DMS53 treated with DMSO at 0.1 percent for 48 hours (cell line): ENCODE data around the gene NUAK1.

ENCODE experiments used
- DNase-seq: peaks from one replicate; lab custom pipeline; 2025; ENCODE audit not compliant: unreplicated experiment; lab: John Stamatoyannopoulos, UW

Gene NUAK1

DNA sequence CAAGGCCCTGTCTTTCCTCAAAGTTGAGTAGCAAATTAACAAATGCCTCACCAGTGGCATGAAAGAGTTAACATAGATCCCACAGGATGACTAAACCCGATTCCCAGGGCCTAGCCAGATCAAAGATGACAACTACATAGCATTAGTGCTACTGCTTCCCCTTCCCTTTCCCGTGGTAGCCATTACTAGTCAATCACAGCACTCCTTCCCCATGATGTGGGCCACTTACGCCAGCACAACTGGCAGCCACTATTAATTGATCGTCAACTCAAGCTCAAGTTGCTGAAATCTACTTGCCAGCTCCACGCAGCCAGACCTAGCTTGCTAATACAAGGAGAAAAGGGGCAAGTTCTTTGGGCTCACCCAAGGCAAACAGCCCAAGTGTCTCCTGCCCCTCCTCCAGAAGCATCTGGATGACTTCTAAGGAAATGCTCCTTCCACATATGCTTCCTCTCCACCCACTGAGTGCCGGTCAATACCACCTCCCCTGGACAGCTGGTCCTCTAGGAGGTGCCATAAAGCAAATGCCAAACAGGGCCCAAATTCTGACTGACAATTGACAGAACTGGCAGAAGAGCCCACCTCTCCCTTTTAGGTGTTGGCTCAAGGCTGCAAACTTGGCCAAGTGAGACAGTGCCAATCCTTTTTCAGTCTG lies 72.6 kb downstream of the NUAK1 start:
- no peak for DNase-seq

- DNase-seq: no peak
Observed at GRCh38 chr12:106065506-106065905, 73.2 kb downstream of the NUAK1 start.

GRCh38 chr12:106064721-106065021 lies 74.1 kb downstream of the NUAK1 start:
- no peak for DNase-seq

GRCh38 chr12:106063826-106064720 lies 74.7 kb downstream of the NUAK1 start:
- no peak for DNase-seq

GRCh38 chr12:106062693-106063092 lies 76.1 kb downstream of the NUAK1 start:
- no peak for DNase-seq

DNA sequence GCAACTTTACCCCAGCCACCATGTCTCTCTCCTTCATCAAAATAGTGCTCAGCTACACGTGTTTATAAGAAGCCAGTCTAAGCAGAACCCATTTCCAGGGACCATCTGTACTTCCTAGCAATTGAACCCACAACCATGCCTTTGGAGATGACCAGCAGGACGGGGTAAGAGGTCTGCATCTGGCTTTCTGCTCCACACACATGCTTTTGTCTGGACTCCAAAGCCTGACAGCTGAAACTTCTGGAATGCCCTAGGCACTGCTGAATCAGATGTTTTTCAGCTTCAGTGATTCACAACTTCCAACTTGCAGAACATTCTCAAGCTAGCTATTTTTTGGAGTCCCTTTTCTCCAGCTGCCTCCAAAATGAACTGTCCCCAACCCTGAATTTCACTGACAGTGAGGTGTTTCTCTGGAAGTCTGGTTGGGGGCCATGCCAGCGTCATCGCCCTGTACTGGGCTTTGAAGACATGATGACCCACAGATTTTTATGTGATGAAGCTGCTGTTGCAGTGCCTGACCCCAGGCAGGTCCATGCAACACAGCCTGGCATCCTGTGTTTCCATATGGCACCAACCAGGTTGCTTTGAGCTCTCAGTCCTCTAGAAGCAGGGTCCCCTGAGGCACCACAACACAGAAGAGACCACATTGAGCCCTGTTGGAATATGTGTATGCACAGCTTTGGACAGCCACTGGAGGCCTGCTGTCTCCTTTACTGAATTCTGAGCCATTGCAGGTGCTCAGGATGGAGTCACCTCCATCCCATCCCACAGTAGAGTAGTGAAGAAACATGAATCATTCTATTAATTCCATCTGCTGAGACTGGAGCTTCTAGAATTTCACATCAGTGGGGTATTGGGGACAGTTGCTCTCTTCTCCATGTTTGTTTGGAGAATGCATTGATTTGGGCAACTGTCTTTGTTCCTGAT lies 80.2 kb downstream of the NUAK1 start:
- DNase-seq: no peak

GRCh38 chr12:106054049-106054448 lies 84.7 kb downstream of the NUAK1 start:
- no peak for DNase-seq

DNA sequence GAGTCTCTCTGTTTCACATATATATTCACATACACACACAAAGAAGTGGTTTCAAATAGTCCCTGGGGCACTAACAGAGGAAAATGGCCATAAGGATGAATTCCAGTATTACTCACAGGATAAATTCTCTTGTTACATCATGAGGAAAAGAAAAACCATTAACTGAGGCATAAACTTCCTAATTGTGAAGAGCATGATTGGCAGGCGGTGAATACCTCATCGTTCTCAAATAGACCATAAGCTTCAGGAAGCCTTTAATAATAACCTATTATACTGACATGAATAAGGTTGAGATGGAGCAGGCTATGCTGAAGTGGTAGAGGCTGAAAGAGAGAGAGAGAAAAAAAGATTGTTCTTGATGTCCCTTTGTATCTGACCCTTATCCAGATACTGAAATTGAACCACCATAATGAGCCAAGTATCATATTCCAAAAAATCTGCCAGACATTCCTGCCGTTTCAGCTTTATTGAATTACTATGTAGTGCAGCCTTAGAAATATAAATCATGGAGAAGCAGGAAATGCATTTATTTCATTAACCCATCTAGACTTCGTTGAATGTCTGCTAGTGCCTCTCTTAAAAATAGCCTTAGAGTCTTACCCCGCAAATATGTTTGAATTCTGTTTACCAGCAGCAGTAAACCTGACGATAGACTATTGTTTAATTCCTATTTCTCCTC lies 86.8 kb downstream of the NUAK1 start:
- no peak for DNase-seq

DNA sequence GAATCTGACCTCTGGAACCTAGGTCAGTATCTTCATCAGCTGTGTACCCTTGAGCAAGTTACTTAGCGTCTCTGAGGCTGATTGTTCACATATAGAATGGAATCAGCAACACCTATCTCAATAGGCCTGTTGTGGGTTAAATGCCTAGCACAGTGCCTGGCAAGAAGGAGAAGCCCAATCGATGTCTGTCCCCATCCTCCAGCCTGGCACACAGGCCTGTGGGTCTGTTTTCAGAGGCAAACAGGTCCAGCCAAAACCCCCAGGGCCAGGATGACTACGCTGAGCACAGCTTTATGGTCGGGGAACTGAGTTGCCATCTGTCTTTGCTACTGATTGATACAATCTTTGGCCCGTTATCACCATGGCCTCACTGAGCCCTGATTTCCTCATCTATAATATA lies 89.2 kb downstream of the NUAK1 start:
- no peak for DNase-seq

GRCh38 chr12:106049105-106049504 lies 89.6 kb downstream of the NUAK1 start:
- DNase-seq: no peak

- DNase-seq: no peak
Observed at GRCh38 chr12:106048676-106049075, 90.1 kb downstream of the NUAK1 start.

DNA sequence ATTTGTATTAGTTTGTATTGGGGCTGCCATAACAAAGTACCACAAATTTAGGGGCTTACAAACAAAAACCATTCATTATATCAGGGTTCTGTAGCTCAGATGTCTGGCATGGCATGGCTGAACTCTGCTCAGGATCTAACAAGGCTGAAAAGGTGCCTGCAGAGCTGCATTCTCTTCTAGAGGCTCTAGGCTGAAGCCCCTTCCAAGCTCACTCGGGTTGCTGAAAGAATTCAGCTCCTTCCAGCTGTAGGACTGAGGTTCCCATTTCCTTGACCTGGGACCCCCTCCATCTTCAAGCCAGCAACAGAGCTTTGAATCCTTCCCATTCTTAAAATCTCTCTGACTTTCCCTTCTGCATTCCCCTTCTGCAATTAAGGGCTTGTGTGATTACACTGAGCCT lies 90.7 kb downstream of the NUAK1 start:
- no peak for DNase-seq

DNA sequence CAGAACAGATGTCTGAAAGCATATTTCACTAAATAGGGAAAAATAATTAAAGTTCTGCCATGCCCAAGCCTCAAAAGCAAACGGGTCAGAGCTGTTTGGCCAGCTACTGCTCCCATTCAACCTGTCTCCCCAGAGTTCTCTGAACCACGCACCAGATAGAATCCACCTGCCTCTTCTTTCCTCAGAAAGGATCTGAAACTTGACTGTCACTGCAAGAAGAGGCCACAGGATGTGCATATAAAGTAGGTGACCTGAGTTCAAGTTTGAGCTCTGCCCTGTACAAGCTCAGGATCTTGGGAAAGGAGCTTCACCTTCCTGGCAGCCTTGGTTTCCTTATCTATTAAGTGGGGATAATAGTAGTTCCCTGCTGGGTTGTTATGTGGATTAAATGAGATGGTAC lies 91.8 kb downstream of the NUAK1 start:
- DNase-seq: no peak

- no peak for DNase-seq
Observed at GRCh38 chr12:106046301-106046846, 92.4 kb downstream of the NUAK1 start.

DNA sequence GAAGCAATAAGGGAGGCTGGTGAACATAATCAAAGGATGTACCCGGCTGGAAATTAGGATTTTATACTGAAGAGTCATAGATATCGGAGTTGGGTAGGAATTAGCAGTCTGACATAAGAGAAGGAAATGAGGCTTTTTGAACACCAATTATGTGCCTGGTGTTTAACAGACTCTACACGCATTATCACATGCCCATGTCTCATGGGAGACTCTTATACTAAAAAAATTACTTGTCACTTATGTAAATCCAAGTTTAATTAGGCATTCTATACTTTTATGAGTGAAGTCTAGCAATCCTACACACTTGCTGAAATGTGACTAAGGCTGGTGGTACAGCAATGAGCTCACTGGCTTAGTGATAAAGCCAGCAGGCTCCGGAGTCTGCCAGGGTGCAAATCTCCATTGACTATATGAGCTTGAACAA lies 93.5 kb downstream of the NUAK1 start:
- no peak for DNase-seq

GRCh38 chr12:106044773-106045172 lies 94.0 kb downstream of the NUAK1 start:
- DNase-seq: no peak

DNA sequence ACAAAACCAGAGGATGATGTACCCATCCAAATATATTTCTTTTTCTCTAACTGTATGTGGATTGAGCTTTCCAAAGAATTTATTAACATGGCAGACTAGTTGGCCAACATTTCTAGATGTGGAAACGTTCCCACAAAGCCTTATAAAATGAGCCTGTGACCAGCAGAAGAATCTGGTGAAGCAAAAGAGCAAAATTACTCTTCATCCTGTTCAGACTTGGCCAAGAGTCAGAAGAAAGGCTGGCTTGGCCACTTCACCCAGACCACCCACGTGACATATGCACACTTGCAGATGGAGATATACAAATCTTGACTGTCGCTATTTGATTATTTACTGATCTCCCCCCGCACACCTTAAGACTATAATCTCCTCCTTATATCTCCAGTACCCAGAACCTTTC lies 96.7 kb downstream of the NUAK1 start:
- DNase-seq: no peak

- DNase-seq: no peak
Observed at GRCh38 chr12:106040521-106040920, 98.2 kb downstream of the NUAK1 start.

DNA sequence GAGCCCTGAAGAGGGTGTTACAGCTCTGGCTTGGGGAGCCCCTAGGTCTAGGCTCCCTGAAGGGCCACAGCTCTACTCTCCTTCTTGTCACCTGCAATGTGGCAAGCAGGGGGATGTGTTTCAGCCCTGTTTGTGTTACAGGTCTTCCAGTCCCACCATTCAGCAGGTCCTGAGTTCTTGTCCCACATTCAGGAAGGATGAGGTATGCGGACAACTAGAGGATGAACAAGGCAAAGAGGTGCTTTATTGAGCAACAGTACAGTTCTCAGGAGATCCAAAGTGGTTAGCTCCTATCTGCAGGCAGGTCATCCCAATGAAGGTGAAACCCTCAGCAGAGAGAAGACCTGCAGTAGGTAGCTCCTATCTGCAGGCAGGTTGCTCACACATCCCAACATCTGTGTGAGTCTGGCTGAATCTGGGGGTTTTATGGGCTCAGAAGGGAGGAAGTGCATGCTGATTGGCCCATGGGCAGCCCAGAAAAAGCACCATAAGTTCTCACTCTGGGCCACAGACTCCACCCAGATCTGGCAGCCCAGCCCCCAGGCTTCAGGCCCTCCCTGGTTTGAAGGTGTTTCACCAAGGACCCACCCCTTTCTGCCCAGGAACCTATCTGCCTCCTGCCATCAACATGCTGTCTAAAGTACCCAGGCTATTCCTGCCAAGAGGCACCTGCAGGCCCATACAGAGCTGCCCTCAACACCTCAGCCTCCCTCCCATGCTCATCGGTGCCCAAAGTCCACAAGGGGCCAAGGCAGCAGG lies 98.9 kb downstream of the NUAK1 start:
- no peak for DNase-seq

DNA sequence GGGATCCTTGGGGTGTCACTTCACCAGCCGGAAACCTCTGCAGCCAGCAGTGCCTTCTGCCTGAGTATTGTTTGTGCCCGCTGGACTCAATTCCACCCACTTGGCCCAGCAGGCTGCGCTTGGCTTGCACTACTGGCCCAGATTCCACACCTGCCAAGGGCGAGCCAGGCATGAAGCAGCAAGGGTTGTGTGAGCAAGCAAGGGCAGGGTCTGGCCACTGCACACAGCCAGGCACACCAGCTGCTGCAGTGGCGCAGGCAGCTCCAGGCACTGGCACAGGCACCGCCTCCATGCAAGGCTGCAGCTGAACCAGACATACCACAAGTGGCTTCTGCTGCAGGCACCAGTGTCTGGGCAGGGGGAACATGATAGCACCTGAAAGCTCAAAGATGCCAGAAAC lies 99.5 kb downstream of the NUAK1 start:
- no peak for DNase-seq
